HG03457 (cell line): Measurements from ENCODE around the gene AANAT.
"Not testable (repeated sequence)": the region's sequence is repeated elsewhere in the genome, so short reads cannot be mapped to it uniquely, and the experiment has no call there.

ENCODE experiments used
- ATAC-seq: cut with Tn5 transposase; IDR thresholded peaks from one replicate; pipeline ENCODE4 v1.9.1; 2021; ENCODE audit warnings: moderate number of reproducible peaks; ENCODE audit not compliant: unreplicated experiment

Gene AANAT

GRCh38 chr17:76502341-76503211 is 35.2 kb downstream of the AANAT start:
- no peak for ATAC-seq

- no peak for ATAC-seq
Measured at GRCh38 chr17:76504117-76504516, 36.7 kb downstream of the AANAT start.

- no peak for ATAC-seq
Measured at GRCh38 chr17:76506408-76507345, 39.3 kb downstream of the AANAT start.

- ATAC-seq: not testable (repeated sequence)
Measured at GRCh38 chr17:76508472-76509063, 41.2 kb downstream of the AANAT start.

- ATAC-seq: no peak
Measured at GRCh38 chr17:76510831-76511244, 43.4 kb downstream of the AANAT start.

- ATAC-seq: no peak
Measured at GRCh38 chr17:76511668-76512365, 44.4 kb downstream of the AANAT start.

- no peak for ATAC-seq
Measured at GRCh38 chr17:76512366-76513305, 45.2 kb downstream of the AANAT start.

- no peak for ATAC-seq
Measured at GRCh38 chr17:76513306-76513692, 45.9 kb downstream of the AANAT start.

- ATAC-seq: not testable (repeated sequence)
Measured at GRCh38 chr17:76514355-76514754, 47.0 kb downstream of the AANAT start.

GRCh38 chr17:76515274-76515949 is 48.0 kb downstream of the AANAT start:
- ATAC-seq: no peak

GRCh38 chr17:76517638-76518038 is 50.2 kb downstream of the AANAT start:
- no peak for ATAC-seq

- ATAC-seq: no peak
Measured at GRCh38 chr17:76519048-76519966, 51.9 kb downstream of the AANAT start.
